NOMO-1 (cell line): ENCODE data around the gene STK17B.
"Not testable (repeated sequence)": the region's sequence is repeated elsewhere in the genome, so short reads cannot be mapped to it uniquely, and the experiment has no call there.

Experiments used
- DNase-seq, 2 experiments: peaks; one replicate each; lab custom pipeline; 2025; ENCODE audit not compliant: unreplicated experiment in 2 of 2; lab: John Stamatoyannopoulos, UW

STK17B gene

GRCh38 chr2:196119926-196120325 is 51.5 kb downstream of the STK17B start:
- DNase-seq = no peak

GRCh38 chr2:196117214-196117705 is 54.1 kb downstream of the STK17B start:
- no peak for DNase-seq

GRCh38 chr2:196113061-196113974 is 58.1 kb downstream of the STK17B start:
- DNase-seq = peak in 1 of 2 experiments; percentile 27

- DNase-seq = no peak
Measured at GRCh38 chr2:196112418-196113034, 58.9 kb downstream of the STK17B start.

GRCh38 chr2:196108604-196109003 is 62.8 kb downstream of the STK17B start:
- no peak for DNase-seq

GRCh38 chr2:196105951-196106350 is 65.4 kb downstream of the STK17B start:
- DNase-seq = peak; percentile 63 to 93

- no peak for DNase-seq
Measured at GRCh38 chr2:196104066-196104465, 67.3 kb downstream of the STK17B start.

GRCh38 chr2:196103626-196104025 is 67.8 kb downstream of the STK17B start:
- DNase-seq = no peak

GRCh38 chr2:196101325-196101991 is 69.9 kb downstream of the STK17B start:
- DNase-seq = peak; percentile 16 to 65

GRCh38 chr2:196099916-196100315 is 71.5 kb downstream of the STK17B start:
- peak; percentile 14 to 55 for DNase-seq

GRCh38 chr2:196097864-196098660 is 73.3 kb downstream of the STK17B start:
- DNase-seq = no peak

- DNase-seq = no peak
Measured at GRCh38 chr2:196096982-196097745, 74.2 kb downstream of the STK17B start.

GRCh38 chr2:196096264-196096663 is 75.1 kb downstream of the STK17B start:
- no peak for DNase-seq

- DNase-seq = not testable (repeated sequence)
Measured at GRCh38 chr2:196089448-196089847, 81.9 kb downstream of the STK17B start.

- DNase-seq = no peak
Measured at GRCh38 chr2:196088203-196088602, 83.2 kb downstream of the STK17B start.

- DNase-seq = no peak
Measured at GRCh38 chr2:196086517-196087368, 84.6 kb downstream of the STK17B start.

GRCh38 chr2:196083601-196084000 is 87.8 kb downstream of the STK17B start:
- no peak for DNase-seq
